Keratinocyte (primary cell): ENCODE results near the gene KRTAP4-16. TPM values are rescaled to one million over a fixed set of nuclear protein-coding genes. Genes with fewer than 3 reads are reported as not detected.

Source experiments
- DNase-seq: peaks from one replicate; pipeline ENCODE4 v3.0.0-alpha.2; 2011; ENCODE audit warnings: low read depth, missing footprints, low spot score
- FAIRE-seq: peaks from 2 replicates; lab custom pipeline; 2011; peaks lifted over from hg19 to GRCh38; lab: Jason Lieb, UNC
- H2AFZ ChIP-seq: 2 replicates; pipeline ENCODE4 v1.6.0; 2012; ENCODE audit warnings: low read length, control low read depth, inconsistent platforms; ENCODE audit not compliant: control insufficient read depth
- H3K27ac ChIP-seq: 2 replicates; pipeline ENCODE4 v1.5.1; 2011; ENCODE audit warnings: low read length; ENCODE audit not compliant: control insufficient read depth, insufficient read depth
- H3K27me3 ChIP-seq: 3 replicates; pipeline ENCODE4 v1.6.0; 2011; ENCODE audit warnings: low read length; ENCODE audit not compliant: control insufficient read depth, insufficient read depth; ENCODE audit errors: extremely low read depth
- H3K36me3 ChIP-seq, 2 experiments: 2 replicates in 1 of 2; 3 replicates in 1 of 2; pipeline ENCODE4 v1.5.1; 2011; ENCODE audit warnings: low read length in 2 of 2, mild to moderate bottlenecking in 1 of 2; ENCODE audit not compliant: control insufficient read depth in 2 of 2, insufficient read depth in 2 of 2; ENCODE audit errors: extremely low read depth in 1 of 2
- H3K4me1 ChIP-seq: 3 replicates; pipeline ENCODE4 v1.5.1; 2011; ENCODE audit warnings: low read length; ENCODE audit not compliant: control insufficient read depth, insufficient read depth; ENCODE audit errors: extremely low read depth
- H3K4me2 ChIP-seq: 3 replicates; pipeline ENCODE4 v1.6.0; 2011; ENCODE audit warnings: low read depth, low read length; ENCODE audit not compliant: control insufficient read depth, insufficient read depth; ENCODE audit errors: extremely low read depth
- H3K4me3 ChIP-seq, 3 experiments: fragments of 200-600 bp in 1 of 3; sonication (generic) in 1 of 3; 2 replicates in 2 of 3; 3 replicates in 1 of 3; pipeline ENCODE4 v1.5.1; 2011 to 2016; ENCODE audit warnings: low read length in 3 of 3, mild to moderate bottlenecking in 3 of 3, control low read depth in 2 of 3, inconsistent platforms in 1 of 3, low read depth in 1 of 3, mixed read lengths in 1 of 3, mixed run types in 1 of 3, moderate library complexity in 1 of 3; ENCODE audit not compliant: control insufficient read depth in 2 of 3, insufficient read depth in 2 of 3; ENCODE audit errors: extremely low read depth in 1 of 3
- H3K79me2 ChIP-seq: 2 replicates; pipeline ENCODE4 v1.6.0; 2012; ENCODE audit warnings: low read length; ENCODE audit not compliant: control insufficient read depth, insufficient read depth
- H3K9ac ChIP-seq: 3 replicates; pipeline ENCODE4 v1.6.0; 2011; ENCODE audit warnings: low read length; ENCODE audit not compliant: control insufficient read depth, insufficient read depth; ENCODE audit errors: extremely low read depth
- H3K9me1 ChIP-seq: 3 replicates; pipeline ENCODE4 v1.6.0; 2011; ENCODE audit warnings: low read length; ENCODE audit not compliant: control insufficient read depth, insufficient read depth; ENCODE audit errors: extremely low read depth
- H3K9me3 ChIP-seq: 2 replicates; pipeline ENCODE4 v1.5.1; 2012; ENCODE audit warnings: low read depth, low read length; ENCODE audit not compliant: control insufficient read depth
- H4K20me1 ChIP-seq: 3 replicates; pipeline ENCODE4 v1.6.0; 2011; ENCODE audit warnings: low read length; ENCODE audit not compliant: control insufficient read depth, insufficient read depth; ENCODE audit errors: extremely low read depth
- CTCF ChIP-seq, 3 experiments: IDR thresholded peaks in 1 of 3; conservative IDR thresholded peaks in 1 of 3; optimal IDR thresholded peaks in 1 of 3; 2 replicates in 2 of 3; 3 replicates in 1 of 3; pipeline versions ENCODE3 to v1.5.1; 2011; ENCODE audit warnings: low read length in 3 of 3, mild to moderate bottlenecking in 3 of 3, moderate library complexity in 2 of 3, control low read depth in 1 of 3, inconsistent platforms in 1 of 3; ENCODE audit not compliant: insufficient read depth in 2 of 3; ENCODE audit errors: extremely low read depth in 1 of 3
- EZH2 ChIP-seq: IDR thresholded peaks from one replicate; pipeline ENCODE4 v1.6.1; 2012; ENCODE audit warnings: inconsistent platforms, mild to moderate bottlenecking, low read length, moderate library complexity
- dilution Hi-C: fragments of 300-500 bp; cut with MboI; formaldehyde crosslinking; loops from one replicate; pipeline ENCODE4 v1.7.0; 2020; ENCODE audit warnings: low sequenced_read_pairs; ENCODE audit not compliant: extremely low pct_ligation_motif_present
- polyA plus RNA-seq, 5 experiments: library from polyadenylated mRNA; depleted of rRNA in 3 of 5; stranded (reverse) in 3 of 5; stranded (forward) in 1 of 5; unstranded in 1 of 5; fragments of >200 nt; gene quantifications; 1 replicate in 1 of 5; 2 replicates in 3 of 5; 3 replicates in 1 of 5; pipeline versions ENCODE4 v1.2.1 to v1.2.3, GENCODE V29; 2011 to 2012; ENCODE audit warnings: missing spikeins in 2 of 5, low read depth in 1 of 5, low replicate concordance in 1 of 5

Gene KRTAP4-16
- polyA plus RNA-seq, 1 donor (not counting 4 experiments of a cell fraction or from before 2014, with no cell fraction given) = not detected

GRCh38 chr17:41073676-41074075 is 28.3 kb downstream of the KRTAP4-16 start:
- Histone ChIP-seq H3K79me2 (no peaks in the 10 kb centered on the region), H2AFZ (no peak overlapping the region), H3K4me1 (no peaks in the 10 kb centered on the region), H3K9ac (no peak overlapping the region), H4K20me1 (no peaks in the 10 kb centered on the region), H3K4me3 (no peak overlapping the region), H3K36me3 (no peaks in the 10 kb centered on the region), H3K9me3 (no peaks in the 10 kb centered on the region), H3K9me1 (no peaks in the 10 kb centered on the region), H3K4me2 (no peak overlapping the region), H3K27ac (no peak overlapping the region), H3K27me3 (no peaks in the 10 kb centered on the region)
- FAIRE-seq (no peak), DNase-seq (no peak)
- TF ChIP-seq CTCF (optimal IDR thresholded peaks at IDR 0.05 in 1 of 3, IDR thresholded peaks at IDR 0.05 in 1 of 3, conservative IDR thresholded peaks at IDR 0.05 in 1 of 3; ENCODE audit: extremely low read depth in 1 of 3, insufficient read depth in 2 of 3, low read length in 3 of 3) = no peak
- TF ChIP-seq EZH2 = no peak
- dilution Hi-C loops = no loop called here

- dilution Hi-C loops = no loop called here
- DNase-seq (no peak), FAIRE-seq (no peak)
- Histone ChIP-seq H3K4me1 (peaks cover 4% of the 10 kb centered on the region), H4K20me1 (no peaks in the 10 kb centered on the region), H3K4me3 (no peak overlapping the region), H3K4me2 (no peak overlapping the region), H3K27me3 (no peaks in the 10 kb centered on the region), H3K36me3 (no peaks in the 10 kb centered on the region), H3K27ac (no peak overlapping the region), H3K9me3 (no peaks in the 10 kb centered on the region), H3K9ac (no peak overlapping the region), H3K79me2 (no peaks in the 10 kb centered on the region), H2AFZ (no peak overlapping the region), H3K9me1 (no peaks in the 10 kb centered on the region)
- TF ChIP-seq EZH2 = no peak
These were observed 30.2 kb downstream of the KRTAP4-16 start for GRCh38 chr17:41071606-41072360.
